ENCODE data around the gene RNF25. TPM values are rescaled to one million over a fixed set of nuclear protein-coding genes. Genes with fewer than 3 reads are reported as not detected.

RNF25 gene
- total RNA-seq, 1 experiment from 2014 or later = 42.4 TPM

- peaks cover 22% of the 10 kb centered on the region for H3K79me2 ChIP-seq (ENCODE audit: low read length)
- CTCF ChIA-PET = no interaction called here
- no peaks in the 10 kb centered on the region for H3K27me3 ChIP-seq (ENCODE audit: low read length)
- no TSS peak for BruUV-seq (replicated peaks)
- H3K4me2 ChIP-seq (ENCODE audit: low read length) = no peak overlapping the region
- ATAC-seq = no peak
- DNase-seq = no peak
- no peaks in the 10 kb centered on the region for H3F3A ChIP-seq (ENCODE audit: low read length, unreplicated experiment)
- H2AFZ ChIP-seq (ENCODE audit: low read length) = no peak overlapping the region
- POLR2A ChIA-PET (ENCODE audit: unreplicated experiment) = no interaction called here
- intact Hi-C loops (cut with micrococcal nuclease) = no loop called here
- H4K20me1 ChIP-seq (ENCODE audit: low read length) = no peaks in the 10 kb centered on the region
- H3K27ac ChIP-seq (ENCODE audit: low read length) = no peak overlapping the region
- TF ChIP-seq, protein P1, sequence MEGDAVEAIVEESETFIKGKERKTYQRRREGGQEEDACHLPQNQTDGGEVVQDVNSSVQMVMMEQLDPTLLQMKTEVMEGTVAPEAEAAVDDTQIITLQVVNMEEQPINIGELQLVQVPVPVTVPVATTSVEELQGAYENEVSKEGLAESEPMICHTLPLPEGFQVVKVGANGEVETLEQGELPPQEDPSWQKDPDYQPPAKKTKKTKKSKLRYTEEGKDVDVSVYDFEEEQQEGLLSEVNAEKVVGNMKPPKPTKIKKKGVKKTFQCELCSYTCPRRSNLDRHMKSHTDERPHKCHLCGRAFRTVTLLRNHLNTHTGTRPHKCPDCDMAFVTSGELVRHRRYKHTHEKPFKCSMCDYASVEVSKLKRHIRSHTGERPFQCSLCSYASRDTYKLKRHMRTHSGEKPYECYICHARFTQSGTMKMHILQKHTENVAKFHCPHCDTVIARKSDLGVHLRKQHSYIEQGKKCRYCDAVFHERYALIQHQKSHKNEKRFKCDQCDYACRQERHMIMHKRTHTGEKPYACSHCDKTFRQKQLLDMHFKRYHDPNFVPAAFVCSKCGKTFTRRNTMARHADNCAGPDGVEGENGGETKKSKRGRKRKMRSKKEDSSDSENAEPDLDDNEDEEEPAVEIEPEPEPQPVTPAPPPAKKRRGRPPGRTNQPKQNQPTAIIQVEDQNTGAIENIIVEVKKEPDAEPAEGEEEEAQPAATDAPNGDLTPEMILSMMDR (conservative IDR thresholded peaks at IDR 0.05; ENCODE audit: low read depth, low read length) = no peak
- TF ChIP-seq EZH2 (IDR thresholded peaks at IDR 0.05; ENCODE audit: low read length, unreplicated experiment) (no peak), EZH2phosphoT487 (IDR thresholded peaks at IDR 0.05; ENCODE audit: borderline replicate concordance, low read length) (no peak)
- peaks cover 31% of the 10 kb centered on the region for H3K4me1 ChIP-seq (ENCODE audit: insufficient read depth, low read length)
- H3K9ac ChIP-seq (ENCODE audit: low read length) = no peak overlapping the region
- H3K36me3 ChIP-seq (ENCODE audit: low read depth, low read length) = peaks cover 73% of the 10 kb centered on the region
- H3K4me3 ChIP-seq (ENCODE audit: low read length) = no peak overlapping the region
- H3K9me3 ChIP-seq (ENCODE audit: low read length) = no peaks in the 10 kb centered on the region
- H3K9me2 ChIP-seq (replicated peaks; ENCODE audit: low read length) = no peaks in the 10 kb centered on the region
These were observed 29.0 kb downstream of the RNF25 start for GRCh38 chr2:218642786-218643185.

DNA sequence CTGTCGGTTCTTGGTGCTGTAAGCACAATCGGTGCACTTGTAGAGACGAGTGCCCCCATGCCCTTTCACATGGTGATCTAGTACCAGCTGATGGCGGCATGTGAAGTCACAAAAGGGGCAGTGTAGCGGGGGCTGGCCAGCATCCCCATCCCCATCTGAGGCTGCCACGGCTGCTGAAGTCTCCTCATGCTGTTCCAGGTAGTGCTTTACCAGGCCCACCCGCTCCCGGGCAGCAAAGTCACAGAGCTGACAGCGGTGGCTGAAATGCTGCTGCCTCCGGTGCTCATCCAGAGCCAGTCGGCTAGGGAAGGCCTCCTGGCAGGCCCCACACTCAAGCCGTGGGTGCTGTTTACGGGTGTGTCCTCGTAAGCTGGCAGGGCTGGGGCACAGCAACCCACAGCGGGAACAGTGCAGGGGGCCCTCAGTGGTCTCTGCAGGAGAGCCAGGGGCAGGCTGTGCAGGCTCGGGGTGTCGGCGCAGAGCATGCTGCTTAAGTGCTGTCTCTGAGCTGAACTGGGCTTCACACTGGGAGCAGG, 29.6 kb downstream of the RNF25 start:
- no peak overlapping the region for H3K4me2 ChIP-seq (ENCODE audit: low read length)
- H3F3A ChIP-seq (ENCODE audit: low read length, unreplicated experiment) = no peaks in the 10 kb centered on the region
- H3K9ac ChIP-seq (ENCODE audit: low read length) = no peak overlapping the region
- no peak overlapping the region for H3K27ac ChIP-seq (ENCODE audit: low read length)
- H3K4me3 ChIP-seq (ENCODE audit: low read length) = no peak overlapping the region
- no peaks in the 10 kb centered on the region for H3K9me2 ChIP-seq (replicated peaks; ENCODE audit: low read length)
- peaks cover 16% of the 10 kb centered on the region for H3K79me2 ChIP-seq (ENCODE audit: low read length)
- DNase-seq (no peak), ATAC-seq (no peak)
- intact Hi-C loops (cut with micrococcal nuclease) = no loop called here
- BruUV-seq (replicated peaks) = no TSS peak
- H3K27me3 ChIP-seq (ENCODE audit: low read length) = no peaks in the 10 kb centered on the region
- ChIA-PET POLR2A (ENCODE audit: unreplicated experiment) (no interaction called here), CTCF (no interaction called here)
- H3K9me3 ChIP-seq (ENCODE audit: low read length) = no peaks in the 10 kb centered on the region
- H4K20me1 ChIP-seq (ENCODE audit: low read length) = no peaks in the 10 kb centered on the region
- H3K4me1 ChIP-seq (ENCODE audit: insufficient read depth, low read length) = peaks cover 31% of the 10 kb centered on the region
- peaks cover 74% of the 10 kb centered on the region for H3K36me3 ChIP-seq (ENCODE audit: low read depth, low read length)
- TF ChIP-seq, protein P1 (conservative IDR thresholded peaks at IDR 0.05; ENCODE audit: low read depth, low read length) = no peak
- TF ChIP-seq EZH2 (IDR thresholded peaks at IDR 0.05; ENCODE audit: low read length, unreplicated experiment) = no peak
- TF ChIP-seq EZH2phosphoT487 (IDR thresholded peaks at IDR 0.05; ENCODE audit: borderline replicate concordance, low read length) = no peak
- H2AFZ ChIP-seq (ENCODE audit: low read length) = no peak overlapping the region

- Histone ChIP-seq H3K27ac (ENCODE audit: low read length) (no peak overlapping the region), H3K4me3 (ENCODE audit: low read length) (no peak overlapping the region), H3K79me2 (ENCODE audit: low read length) (peaks cover 2% of the 10 kb centered on the region), H3K4me1 (ENCODE audit: insufficient read depth, low read length) (no peaks in the 10 kb centered on the region), H3K27me3 (ENCODE audit: low read length) (no peaks in the 10 kb centered on the region), H3K9me3 (ENCODE audit: low read length) (no peaks in the 10 kb centered on the region), H3K9me2 (replicated peaks; ENCODE audit: low read length) (no peaks in the 10 kb centered on the region), H3F3A (ENCODE audit: low read length, unreplicated experiment) (no peaks in the 10 kb centered on the region), H4K20me1 (ENCODE audit: low read length) (no peaks in the 10 kb centered on the region), H3K9ac (ENCODE audit: low read length) (no peak overlapping the region), H2AFZ (ENCODE audit: low read length) (no peak overlapping the region), H3K4me2 (ENCODE audit: low read length) (no peak overlapping the region), H3K36me3 (ENCODE audit: low read depth, low read length) (peaks cover 82% of the 10 kb centered on the region)
- ATAC-seq = no peak
- ChIA-PET POLR2A (ENCODE audit: unreplicated experiment) (no interaction called here), CTCF (no interaction called here)
- TF ChIP-seq, protein P1 (conservative IDR thresholded peaks at IDR 0.05; ENCODE audit: low read depth, low read length) = no peak
- TF ChIP-seq EZH2phosphoT487 (IDR thresholded peaks at IDR 0.05; ENCODE audit: borderline replicate concordance, low read length) = no peak
- no peak for TF ChIP-seq EZH2 (IDR thresholded peaks at IDR 0.05; ENCODE audit: low read length, unreplicated experiment)
- intact Hi-C loops (cut with micrococcal nuclease) = no loop called here
- BruUV-seq (replicated peaks) = no TSS peak
- DNase-seq = no peak
These were observed 33.4 kb downstream of the RNF25 start for GRCh38 chr2:218638372-218638771.
